A549 treated with CpdA at 1 μM for 4 hours (cell line): ENCODE results near the gene FBXO48. TPM values are rescaled to one million over a fixed set of nuclear protein-coding genes. Genes with fewer than 3 reads are reported as not detected.

Experiments used
- total RNA-seq: library from RNA; stranded (reverse); fragments of 200-300 nt; extraction: Qiagen RNA extraction; gene quantifications from 5 replicates; pipeline ENCODE4 v1.2.3, GENCODE V29; 2022; ENCODE audit warnings: low read depth

The FBXO48 gene
- 0.54 to 0.76 TPM (median 0.61 TPM) in 5 replicates for total RNA-seq

GRCh38 chr2:68467077-68467960 is at the start of gene FBXO48, which contains the start of gene APLF:
Gene FBXO48, minus strand, starts transcription at chr2:68467294. Its CDS starts 2,149 bp downstream, at chr2:68465145.
Gene APLF, plus strand, starts transcription at chr2:68467585. Its CDS starts 147 bp downstream, at chr2:68467732.

Other genes starting within 250 kb of the FBXO48 start
- 57.9 to 89.6 TPM (median 64.3 TPM) in 5 replicates for gene PPP3R1, start 214.8 kb downstream of the FBXO48 start, total RNA-seq
- 1.8 to 3.1 TPM (median 2.3 TPM) in 5 replicates for gene CNRIP1, start 147.3 kb downstream of the FBXO48 start, total RNA-seq
- 0.01 TPM in 1 of 5 replicates, not detected in the others for gene PLEK, start 102.0 kb downstream of the FBXO48 start, total RNA-seq
- 0.64 to 1.1 TPM (median 0.80 TPM) in 5 replicates for gene APLF, start 291 bp upstream of the FBXO48 start, total RNA-seq
- gene PROKR1, start 176.3 kb upstream of the FBXO48 start, total RNA-seq, result 0.03 TPM in 1 of 5 replicates, not detected in the others